Measurements from ENCODE around the gene OR4B1.

Gene OR4B1

DNA sequence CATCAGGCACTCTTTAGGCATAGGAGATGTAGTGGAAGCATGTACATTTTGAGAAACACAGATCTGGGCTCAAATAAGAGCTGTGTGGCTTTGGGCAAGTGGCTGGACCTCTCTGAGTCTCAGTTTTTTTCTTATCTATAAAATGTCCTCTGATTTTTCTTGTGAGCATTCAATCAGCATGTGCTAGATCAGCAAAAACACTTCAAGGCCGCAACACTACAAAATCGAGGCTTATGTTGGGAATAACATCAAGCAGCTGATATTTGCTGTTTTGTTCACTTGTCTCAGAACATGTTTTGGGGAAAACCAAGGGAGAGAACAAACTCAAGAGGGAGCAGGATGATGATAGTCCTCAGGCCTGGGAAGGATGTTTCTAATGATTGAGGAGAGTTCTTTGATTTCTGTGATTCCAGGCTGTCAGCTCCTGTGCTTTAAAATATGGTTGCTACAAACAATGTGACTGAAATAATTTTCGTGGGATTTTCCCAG lies 46.9 kb downstream of the OR4B1 start, which contains the start of gene OR4X1:
OR4X1 (plus strand) TSS at position 439 of the 489 bp plus-strand sequence; CDS start at position 439, 0 bp downstream.
- DNase-seq: no peak

Data from kidney glomerular epithelial cell (primary cell).